Activated T-cell treated with anti-CD3 and anti-CD28 coated beads for 48 hours (primary cell): ENCODE data around the gene MAPKAP1.

Experiments
- DNase-seq: peaks from one replicate; pipeline ENCODE4 v3.0.0-alpha.2; 2020; ENCODE audit warnings: low read depth

The MAPKAP1 gene

DNA sequence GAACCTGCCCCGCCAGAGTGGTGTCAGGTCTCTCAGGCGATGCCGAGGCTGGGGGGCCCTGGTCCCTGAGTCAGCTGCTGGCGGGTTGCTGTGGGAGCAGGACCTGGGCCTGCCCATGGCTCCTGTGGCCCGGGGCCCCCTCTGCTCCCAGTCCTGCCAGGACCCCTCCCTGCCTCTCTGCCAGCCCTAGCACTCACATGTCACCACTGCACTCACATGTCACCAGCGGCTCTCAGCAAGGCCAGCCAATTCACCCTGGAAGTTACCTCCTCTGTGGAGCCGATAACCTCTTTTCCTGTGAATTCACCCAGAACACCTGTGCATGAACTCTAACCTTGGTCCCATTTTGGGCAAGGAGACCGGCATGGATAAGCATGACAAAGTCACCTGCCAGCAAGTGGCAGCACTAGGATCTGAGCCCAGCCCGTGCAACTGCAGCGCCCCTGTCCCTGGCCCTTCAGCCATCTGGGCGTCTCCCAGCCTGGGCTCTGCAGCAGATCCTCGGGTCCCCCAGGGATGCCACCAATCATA is 275.2 kb downstream of the MAPKAP1 start:
- no peak for DNase-seq

DNA sequence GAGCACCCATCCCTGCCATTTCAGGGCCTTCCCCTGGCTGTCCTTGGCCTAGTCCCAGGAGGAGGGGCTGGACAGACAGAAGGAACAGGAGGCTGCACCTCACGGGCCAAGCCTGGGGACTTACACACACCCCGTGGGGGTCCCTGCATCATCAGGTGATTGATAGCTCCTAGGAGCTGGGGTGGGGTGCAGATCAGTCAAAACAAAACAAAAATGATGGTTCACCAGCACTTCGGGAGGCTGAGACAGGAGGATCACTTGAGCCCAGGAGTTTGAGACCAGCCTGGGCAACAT is 276.0 kb downstream of the MAPKAP1 start:
- DNase-seq, result no peak

DNA sequence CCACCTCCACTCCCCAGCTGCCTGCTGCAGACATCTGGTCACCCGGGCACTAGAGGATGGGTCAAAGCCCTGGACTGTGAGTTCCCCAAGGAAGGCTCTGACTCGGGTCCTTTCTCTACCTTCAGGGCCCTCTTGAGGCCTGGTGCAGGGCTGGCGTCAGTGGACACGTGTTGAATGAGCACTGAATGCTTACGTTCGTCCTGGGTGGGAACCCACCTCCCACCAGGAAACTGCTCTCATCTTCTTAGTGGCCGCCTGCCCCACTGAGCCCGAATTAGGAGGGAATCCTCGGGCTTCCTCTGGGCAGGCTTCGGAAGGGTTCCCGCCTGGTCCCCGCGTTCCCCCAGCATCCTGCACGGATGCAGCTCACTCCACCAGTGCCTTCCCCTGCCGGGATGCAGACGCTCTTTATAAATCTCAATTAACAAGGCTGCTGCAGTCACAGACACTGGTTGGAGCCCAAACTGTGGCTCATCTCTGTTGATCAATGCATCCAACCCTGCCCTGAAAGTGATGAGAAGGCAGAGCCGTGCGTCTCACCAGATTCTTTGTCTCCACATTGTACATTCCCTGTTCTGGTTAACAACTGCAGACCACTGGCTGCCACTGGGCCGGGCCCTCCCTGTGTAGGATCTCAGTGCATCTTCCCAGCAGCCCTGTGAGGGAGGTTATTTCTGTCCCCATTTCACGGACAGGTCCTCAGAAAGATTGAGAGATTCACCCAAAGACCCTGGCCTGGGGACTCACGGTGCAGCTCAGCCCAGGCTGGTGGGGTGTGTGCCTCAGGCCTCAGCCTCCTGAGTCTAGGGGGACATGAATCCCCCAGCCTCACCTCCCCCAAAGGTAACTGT is 276.6 kb downstream of the MAPKAP1 start:
- no peak for DNase-seq

DNA sequence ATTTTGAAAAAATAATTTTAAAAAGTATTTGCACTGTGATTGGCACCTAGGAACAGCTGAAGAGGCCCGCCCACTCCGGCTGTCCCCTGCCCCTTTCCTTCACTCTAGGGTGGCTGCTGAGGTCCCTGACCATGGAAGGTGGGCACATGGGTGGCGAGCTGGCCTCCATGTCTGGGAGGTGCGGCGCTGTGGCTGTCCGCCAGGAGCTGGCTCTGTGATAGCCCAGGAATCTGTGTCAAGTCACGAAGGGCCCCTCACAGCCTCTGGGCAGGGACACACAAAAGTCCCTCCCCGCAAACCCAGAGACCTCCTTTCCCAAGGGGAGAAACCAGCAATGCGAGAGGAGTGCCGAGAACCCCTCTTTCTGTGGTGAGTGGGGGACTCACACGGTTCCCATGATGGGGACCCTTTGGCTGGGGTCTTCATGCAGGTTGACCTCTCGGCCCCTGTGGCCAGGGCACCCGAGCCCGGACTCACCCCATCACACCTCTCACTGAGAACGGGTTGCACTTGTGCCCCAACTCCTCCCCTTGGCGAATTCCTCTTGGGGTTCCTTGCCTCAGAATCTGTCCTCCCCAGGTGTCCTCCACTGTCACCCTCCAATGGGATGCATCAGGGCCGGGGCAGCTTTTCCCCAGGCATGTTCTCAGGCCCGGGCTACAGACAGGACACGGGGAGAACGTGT is 277.4 kb downstream of the MAPKAP1 start:
- no peak for DNase-seq

DNA sequence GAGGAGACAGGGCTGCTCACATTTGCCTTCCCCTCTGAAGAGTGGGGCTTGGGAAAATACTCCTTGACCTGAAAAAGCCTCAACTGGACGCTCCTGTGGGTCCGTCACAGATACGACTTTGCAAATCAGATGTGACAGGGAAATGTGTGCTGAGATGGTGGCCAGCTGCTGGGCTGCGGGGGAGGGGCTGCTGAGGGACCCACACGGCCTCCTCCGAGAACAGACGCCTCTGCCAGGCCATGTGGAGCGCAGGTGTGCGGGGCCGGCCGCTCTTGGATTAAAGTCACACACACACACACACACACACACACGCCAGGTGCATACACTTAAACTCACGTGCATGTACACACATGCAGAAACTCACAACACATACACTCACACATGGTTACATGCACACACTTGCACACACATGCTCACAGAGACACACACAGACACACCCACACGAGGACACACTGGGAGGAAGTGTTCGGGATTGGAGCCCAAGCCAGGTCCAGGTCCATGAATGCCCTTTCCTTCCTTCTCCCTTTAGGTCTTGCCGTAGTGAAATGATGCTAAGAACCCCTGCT is 278.0 kb downstream of the MAPKAP1 start:
- no peak for DNase-seq

DNA sequence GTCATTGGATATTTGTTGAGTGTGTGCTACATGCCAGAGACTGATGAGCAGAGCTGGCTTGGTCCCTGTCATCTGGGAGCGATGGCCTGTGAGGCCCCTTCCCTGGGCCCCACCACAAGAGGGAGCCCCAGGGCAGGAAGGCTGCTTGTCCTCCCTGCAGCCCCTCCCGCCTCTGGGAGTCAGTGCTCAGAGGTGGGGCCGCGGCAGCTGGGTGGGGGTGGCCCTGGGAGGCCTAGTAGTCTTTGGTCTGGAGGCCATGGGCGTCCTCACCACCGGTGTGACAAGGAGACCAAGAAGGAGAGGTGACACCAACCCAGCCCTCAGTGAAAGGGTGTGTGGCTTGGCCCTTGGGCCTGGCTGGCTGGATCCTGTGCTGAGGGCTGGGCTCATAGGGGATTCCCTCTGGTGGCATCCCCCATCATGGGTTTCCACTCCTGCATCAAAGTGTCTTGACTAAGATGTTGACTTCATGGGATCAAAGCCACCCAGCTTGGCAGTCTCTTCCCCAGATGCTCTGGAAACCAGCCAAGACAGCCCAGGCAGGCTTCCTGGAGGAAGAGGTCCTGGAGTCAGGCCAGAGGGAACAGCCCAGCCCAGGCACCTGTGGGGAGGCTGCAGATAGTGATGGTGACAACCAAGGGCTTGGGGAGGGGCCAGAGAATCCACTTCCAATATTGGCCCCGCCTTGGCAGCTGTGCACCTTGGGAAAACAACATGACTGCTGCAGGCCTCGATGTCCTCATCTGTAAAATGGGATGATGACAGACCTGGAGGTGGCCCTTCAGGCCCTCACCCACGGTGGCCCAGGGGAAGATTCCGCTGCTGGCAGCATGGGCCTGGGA is 278.7 kb downstream of the MAPKAP1 start:
- peak; percentile 34 for DNase-seq

DNA sequence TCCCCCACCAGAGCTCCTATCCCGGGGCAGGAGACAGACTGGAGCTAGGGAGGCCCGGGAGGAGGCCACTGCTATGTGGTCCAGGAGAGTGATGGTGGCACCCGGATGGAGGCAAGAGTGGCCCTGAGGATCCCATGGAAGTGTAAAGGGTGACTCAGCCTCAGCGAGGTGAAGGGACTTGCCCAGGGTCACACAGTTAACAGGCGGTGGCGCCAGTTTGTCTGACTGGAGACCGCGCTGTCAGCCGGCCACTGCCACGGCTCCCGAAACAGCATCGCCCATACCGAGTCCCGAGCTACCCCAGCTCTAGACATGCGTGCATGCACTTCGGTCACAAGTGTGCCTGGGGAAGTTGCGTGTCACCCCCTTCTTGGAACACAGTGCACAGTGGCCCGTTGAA is 279.5 kb downstream of the MAPKAP1 start:
- DNase-seq, result no peak

DNA sequence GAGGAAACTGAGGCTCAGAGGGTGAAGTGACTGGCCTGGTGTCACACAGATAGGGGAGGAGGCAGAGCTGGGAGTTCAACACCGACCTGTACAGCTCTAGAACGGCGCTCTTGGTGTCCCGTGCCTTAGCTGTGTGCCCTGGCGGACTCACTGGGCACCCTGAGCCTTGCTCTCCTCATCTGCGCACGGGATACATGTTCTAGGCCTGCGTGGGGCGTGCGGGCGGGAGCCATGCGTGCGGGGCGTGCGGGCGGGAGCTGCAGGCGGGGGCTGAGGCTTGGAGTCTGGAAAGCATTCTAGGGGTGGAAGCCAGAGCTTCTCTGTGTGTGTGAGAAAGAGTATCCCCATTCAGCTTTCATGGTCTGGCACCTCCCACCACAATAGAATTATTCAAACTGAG is 280.1 kb downstream of the MAPKAP1 start:
- no peak for DNase-seq

DNA sequence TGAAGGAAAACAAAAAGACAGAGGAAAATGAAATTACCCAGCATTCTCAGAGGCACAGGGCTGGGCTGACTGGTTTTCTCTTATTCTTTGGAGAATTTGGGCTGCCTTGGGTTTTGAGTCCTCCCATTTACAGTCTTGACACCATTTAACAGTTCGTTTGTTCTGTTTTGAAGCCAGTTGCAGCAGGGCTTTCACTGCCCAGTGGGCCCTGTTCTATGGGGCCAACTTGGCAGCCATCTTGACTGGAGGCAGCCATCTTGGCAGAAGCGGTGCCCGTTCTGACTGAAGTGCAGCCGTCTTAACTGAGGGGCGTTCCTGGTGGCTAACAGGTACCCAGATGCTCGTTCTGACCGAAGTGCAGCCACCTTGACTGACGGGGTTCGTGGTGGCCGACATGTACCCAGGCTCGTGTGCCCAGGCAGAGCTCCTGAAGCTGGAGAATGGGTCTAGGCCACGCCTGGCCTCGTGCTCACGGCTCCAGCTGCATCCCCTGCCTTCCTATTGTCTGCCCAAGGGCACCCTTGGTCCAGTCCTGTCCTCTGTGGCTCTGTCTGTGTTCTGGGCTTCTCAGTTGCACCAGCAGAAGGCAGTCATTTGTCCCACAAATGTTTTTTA is 281.0 kb downstream of the MAPKAP1 start:
- no peak for DNase-seq

DNA sequence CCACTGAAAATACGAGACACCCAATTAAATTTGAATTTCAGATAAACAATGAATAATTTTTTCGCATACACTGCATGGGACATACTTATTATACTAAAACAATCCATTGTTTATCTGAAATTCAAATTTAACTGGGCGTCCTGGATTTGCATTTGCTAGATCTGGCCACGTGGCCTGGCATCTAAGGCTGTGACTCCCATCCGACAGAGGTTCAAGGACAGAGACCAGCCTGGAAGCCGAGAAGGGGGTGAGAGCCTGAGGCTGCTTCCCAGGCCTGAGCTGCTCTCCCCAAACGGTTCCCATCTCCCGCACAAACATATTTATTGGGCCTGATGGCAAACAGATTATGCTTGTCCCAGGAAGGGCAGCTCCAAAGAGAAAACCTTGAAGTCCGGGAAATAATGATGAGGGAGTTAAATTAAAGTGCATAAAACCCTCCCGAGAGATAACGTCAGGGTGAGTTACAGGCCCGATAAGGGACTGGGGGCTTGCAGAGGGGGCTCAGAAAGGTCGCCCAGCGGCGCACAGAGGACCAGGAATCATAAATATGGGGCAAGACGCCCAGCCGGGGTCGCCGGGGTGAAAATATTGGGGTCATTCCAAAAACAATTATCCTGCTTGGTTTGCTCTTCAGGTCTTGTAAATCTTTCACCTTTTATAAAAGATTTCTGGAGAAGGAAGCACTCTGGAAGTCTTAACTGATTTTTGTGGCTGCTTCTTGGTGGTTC is 281.7 kb downstream of the MAPKAP1 start:
- no peak for DNase-seq

DNA sequence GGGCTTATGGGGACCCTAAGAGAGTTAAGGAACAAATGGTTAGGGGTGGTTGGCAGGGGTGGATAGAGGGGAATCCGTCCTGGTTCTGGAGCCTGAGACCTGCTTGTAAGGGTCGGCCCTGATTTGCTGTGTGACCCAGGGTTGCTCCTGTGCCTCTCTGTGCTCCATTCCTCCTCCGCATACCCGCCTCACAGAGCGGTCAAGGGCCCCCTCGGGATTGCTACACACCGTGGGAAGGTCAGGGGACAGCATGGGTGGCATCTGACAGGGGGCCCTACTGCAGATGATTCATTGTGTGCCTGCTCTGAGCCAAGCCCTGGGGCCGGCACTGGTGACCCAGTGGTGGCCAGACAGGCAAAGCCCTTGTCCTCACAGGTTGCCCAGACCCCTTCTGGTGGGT is 283.0 kb downstream of the MAPKAP1 start:
- DNase-seq, result no peak

DNA sequence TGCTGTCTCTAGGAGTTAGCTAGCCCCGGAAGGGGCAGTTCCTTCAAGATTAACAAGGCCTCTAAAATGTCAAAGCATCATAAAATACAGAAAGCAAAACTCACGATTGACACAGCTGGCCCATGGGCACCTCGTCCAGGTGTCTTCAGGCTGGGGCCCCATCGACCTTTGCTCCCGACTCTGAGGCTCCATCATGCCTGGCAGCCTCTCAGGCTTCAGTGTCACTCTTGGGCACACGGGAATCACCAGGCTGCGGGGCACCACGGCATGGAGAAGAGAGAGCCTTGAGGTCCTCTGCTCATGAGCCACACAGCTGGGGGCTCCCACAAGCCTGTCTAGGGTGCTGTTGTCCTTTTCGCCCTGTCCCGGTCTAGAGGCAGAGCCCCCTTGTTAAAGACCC is 284.2 kb downstream of the MAPKAP1 start:
- no peak for DNase-seq

DNA sequence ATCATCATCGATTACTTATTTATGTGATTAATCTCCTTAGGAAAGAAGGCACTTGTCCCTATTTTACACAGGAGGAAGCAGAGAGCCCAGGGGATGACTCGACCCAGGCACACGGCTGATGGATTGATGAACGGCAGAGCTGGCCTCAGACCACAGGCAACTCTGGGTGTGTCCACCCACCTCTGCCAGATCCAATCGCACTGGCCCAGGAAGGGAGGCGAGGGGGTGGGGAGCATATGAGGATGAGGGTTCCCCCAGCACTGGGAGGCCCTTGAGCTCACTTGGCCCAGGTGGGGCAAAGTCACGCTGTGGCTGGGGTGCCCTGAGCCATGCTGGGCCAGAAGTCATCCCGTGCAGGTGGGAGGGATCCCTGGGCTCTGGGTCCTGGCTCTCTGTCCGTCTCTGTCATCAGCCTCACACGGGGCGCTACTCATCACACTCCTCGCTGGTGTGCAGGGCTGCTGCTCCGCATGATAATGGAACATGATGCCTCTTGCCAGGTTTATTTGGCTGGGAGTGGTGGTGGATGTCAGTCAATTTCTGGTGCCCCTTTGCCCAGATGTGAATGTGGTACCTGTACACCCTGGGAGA is 285.3 kb downstream of the MAPKAP1 start:
- no peak for DNase-seq

DNA sequence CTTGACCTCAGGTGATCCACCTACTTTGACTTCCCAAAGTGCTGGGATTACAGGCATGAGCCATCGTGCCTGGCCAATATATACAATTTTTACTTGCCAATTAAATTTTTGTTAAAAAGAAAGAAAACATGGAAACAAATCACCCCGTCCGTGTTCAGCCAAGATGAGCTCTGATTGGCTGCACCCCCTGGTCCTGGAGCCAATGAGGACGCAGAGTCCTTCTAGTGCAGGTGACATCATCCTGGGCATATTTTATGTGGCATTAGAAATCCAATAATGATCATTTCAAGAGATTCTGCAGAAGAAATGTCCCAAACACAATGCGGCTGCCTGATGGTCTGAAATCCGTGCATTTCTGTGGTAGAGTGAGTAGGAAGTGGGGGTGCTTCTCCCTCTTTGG is 285.8 kb downstream of the MAPKAP1 start:
- DNase-seq, result no peak

DNA sequence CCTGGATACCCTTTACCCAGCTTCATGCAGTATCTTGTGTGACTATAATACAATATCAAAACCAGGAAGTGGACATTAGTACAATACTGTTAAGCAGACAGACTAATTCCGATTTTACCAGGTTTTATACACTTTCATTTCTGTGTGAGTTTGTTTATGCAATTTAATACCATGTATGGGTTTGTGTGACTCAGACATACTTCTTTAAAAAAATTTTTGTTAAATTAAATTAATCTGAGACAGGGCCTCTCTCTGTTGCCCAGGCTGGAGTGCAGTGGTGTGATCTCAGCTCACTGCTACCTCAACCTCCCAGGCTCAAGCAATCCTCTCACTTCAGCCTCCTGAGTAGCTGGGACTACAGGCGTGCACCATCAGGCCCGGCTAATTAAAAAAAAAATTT is 288.6 kb downstream of the MAPKAP1 start:
- DNase-seq, result no peak

DNA sequence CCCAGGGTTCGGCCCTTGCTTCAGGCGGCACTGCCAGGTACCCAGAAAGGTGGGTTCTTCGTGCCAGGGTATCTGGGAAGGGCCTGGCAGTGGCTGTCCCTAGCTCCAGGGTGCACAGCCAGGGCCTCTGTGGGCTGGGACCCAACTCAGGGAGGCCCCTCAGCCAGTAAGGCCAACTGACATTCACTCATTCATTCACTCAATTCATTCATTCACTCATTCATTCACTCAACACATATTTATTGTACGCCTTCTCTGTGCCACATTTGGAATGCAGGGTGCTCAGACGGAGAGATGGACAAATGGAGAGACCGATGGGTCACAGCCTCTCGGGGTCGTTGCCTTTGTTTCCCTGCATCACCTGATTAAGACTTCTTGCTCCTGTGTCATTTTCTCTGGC is 290.5 kb downstream of the MAPKAP1 start:
- DNase-seq, result no peak

DNA sequence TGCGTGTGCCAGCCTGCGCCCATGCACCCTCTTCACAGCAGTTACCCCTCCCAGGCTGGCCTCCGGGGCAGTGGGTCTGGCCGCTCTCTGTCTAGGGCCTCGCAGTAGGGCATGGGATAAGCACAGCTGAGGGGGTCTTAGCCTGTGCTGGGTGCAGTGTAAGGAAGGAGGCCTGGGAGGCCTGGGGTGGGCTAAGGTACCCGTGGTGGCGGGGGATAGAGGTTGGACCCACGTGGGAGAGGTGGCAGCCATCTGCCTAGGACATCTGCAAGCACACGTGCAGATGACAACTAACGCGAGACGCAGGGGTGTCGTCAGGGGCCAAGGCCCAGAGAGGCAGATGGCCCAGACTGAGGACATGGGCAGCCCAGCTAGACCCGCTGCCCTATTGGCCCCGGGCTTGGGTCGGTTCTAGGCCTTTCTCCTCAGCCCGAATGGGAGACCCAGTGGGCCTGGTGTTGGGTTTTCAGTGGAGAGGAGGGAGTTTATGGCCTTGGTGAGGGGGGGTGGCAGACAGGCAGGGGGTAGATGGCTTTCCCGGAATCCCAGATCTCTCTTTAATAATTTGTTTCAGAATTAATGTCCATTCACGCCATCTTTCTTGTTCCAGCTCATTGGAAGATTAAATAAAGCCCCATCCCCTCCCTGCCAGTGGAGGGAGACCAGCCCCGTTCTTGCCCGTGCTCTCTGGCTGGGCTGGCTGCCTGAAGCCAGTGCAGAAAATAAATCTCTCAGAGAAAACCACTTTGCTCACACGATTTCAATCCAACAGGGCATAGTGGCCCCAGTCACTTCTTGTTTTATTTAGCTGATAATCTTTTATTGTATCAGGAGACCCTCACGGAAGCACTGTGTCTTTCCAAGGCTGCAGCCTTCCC is 291.2 kb downstream of the MAPKAP1 start:
- DNase-seq, result no peak

DNA sequence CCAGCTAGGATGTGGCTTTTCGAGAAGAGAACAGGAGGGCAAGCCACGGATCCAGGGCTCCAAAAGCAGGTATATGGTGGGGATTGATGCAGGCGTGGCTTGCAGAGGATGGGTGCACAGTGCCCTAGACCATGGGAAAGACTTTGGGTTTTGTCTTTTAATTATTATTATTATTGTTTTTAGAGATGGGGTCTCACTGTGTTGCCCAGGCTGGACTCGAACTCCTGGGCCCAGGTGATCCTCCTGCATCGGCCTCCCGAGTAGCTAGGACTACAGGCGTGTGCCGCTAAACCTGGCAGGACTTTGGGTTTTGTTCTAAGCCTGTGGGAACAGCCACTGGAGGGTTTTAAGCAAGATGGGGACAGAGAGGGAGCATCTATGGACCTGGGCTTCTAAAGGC is 293.4 kb downstream of the MAPKAP1 start:
- no peak for DNase-seq

DNA sequence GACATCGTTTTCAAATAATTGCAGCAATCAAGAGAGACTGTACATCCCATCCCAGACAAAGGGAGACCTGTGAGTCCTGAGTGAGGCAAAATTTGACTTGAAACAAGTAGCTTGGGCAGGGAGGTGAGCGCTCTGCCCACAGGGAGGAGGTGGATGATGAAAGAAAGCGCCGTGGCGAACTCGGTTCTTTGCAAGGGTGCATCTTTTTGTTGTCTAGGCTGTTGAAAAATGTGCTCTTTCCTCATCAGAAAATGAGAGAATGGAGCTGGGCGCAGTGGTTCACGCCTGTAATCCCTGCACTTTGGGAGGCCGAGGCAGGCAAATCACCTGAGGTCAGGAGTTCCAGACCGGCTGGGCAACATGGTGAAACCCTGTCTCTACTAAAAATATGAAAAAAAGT is 294.8 kb downstream of the MAPKAP1 start:
- DNase-seq, result no peak
